B cell (primary cell): ENCODE data around the gene P2RY10. TPM values are rescaled to one million over a fixed set of nuclear protein-coding genes. Genes with fewer than 3 reads are reported as not detected.
A peak's percentile ranks its signal among the peaks of the same experiment; 100 is the strongest.

ENCODE experiments used
- ATAC-seq: fragments of 200-7000 bp; cut with Tn5 transposase; one replicate; pipeline ENCODE4 v1.10.0; 2021; ENCODE audit warnings: low read depth, mild to moderate bottlenecking, moderate number of reproducible peaks, moderate library complexity
- CTCF ChIA-PET: fragments of 350-600 bp; sonication (Branson Sonifier 250); formaldehyde crosslinking; loops from one replicate; lab custom pipeline; 2021; ENCODE audit warnings: antibody characterized with exemption, inconsistent platforms; lab: Charles Lee
- POLR2A ChIA-PET: fragments of 350-600 bp; sonication (Branson Sonifier 250); formaldehyde crosslinking; loops from one replicate; lab custom pipeline; 2021; ENCODE audit warnings: antibody characterized with exemption; lab: Charles Lee
- DNase-seq: peaks from one replicate; pipeline ENCODE4 v3.0.0; 2013
- H2AFZ ChIP-seq: 2 replicates; pipeline ENCODE4 v1.6.1; 2012; ENCODE audit warnings: mild to moderate bottlenecking, low read depth, low read length; ENCODE audit not compliant: insufficient read depth, poor library complexity, severe bottlenecking
- H3K27ac ChIP-seq, 2 donors: 1 replicate in 1 of 2; 2 replicates in 1 of 2; pipeline ENCODE4 v1.5.1; 2012 to 2013; ENCODE audit warnings: low read length in 2 of 2, mild to moderate bottlenecking in 2 of 2, moderate library complexity in 1 of 2
- H3K27me3 ChIP-seq, 4 experiments: fragments of 200-600 bp in 1 of 4; sonication (generic) in 1 of 4; replicated peaks in 1 of 4; 1 replicate in 2 of 4; 2 replicates in 2 of 4; pipeline versions ENCODE4 v1.6.1 to v1.7.0; 2013 to 2016; ENCODE audit warnings: low read length in 3 of 4, mild to moderate bottlenecking in 2 of 4, mixed read lengths in 1 of 4, moderate library complexity in 1 of 4; ENCODE audit not compliant: insufficient read depth in 4 of 4, control insufficient read depth in 3 of 4; ENCODE audit errors: control extremely low read depth in 1 of 4
- H3K36me3 ChIP-seq, 2 experiments: replicated peaks in 1 of 2; 1 replicate in 1 of 2; 2 replicates in 1 of 2; pipeline versions ENCODE4 v1.6.1 to v1.7.1; 2013; ENCODE audit warnings: low read length in 1 of 2; ENCODE audit not compliant: insufficient read depth in 2 of 2, control insufficient read depth in 1 of 2; ENCODE audit errors: control extremely low read depth in 1 of 2, extremely low read depth in 1 of 2
- H3K4me1 ChIP-seq, 2 donors: fragments of 200-600 bp in 1 of 2; sonication (generic) in 1 of 2; 1 replicate in 1 of 2; 2 replicates in 1 of 2; pipeline versions ENCODE4 v1.5.1 to v1.6.1; 2013 to 2017; ENCODE audit warnings: low read length in 2 of 2; ENCODE audit not compliant: control insufficient read depth in 2 of 2, insufficient read depth in 2 of 2
- H3K4me2 ChIP-seq: replicated peaks from 2 replicates; pipeline ENCODE3; 2012; ENCODE audit warnings: mild to moderate bottlenecking, low read depth, low read length; ENCODE audit not compliant: poor library complexity, severe bottlenecking
- H3K4me3 ChIP-seq, 5 experiments: fragments of 200-600 bp in 1 of 5; sonication (generic) in 1 of 5; 1 replicate in 3 of 5; 2 replicates in 2 of 5; pipeline versions ENCODE4 v1.5.1 to v1.7.0; 2011 to 2016; ENCODE audit warnings: low read length in 4 of 5, mild to moderate bottlenecking in 4 of 5, low read depth in 2 of 5, control low read depth in 1 of 5, moderate library complexity in 1 of 5; ENCODE audit not compliant: insufficient read depth in 1 of 5; ENCODE audit errors: control extremely low read depth in 1 of 5, extremely low read depth in 1 of 5
- H3K79me2 ChIP-seq: fragments of 200-600 bp; sonication (generic); one replicate; pipeline ENCODE4 v1.6.0; 2016; ENCODE audit warnings: low read length; ENCODE audit not compliant: control insufficient read depth, insufficient read depth
- H3K9ac ChIP-seq: fragments of 200-600 bp; sonication (generic); 2 replicates; pipeline ENCODE4 v1.6.1; 2017; ENCODE audit warnings: mild to moderate bottlenecking, low read length, moderate library complexity
- H3K9me3 ChIP-seq, 3 donors: one replicate each; pipeline versions ENCODE4 v1.6.1 to v1.7.1; 2013; ENCODE audit warnings: low read length in 2 of 3; ENCODE audit not compliant: control insufficient read depth in 2 of 3, insufficient read depth in 1 of 3; ENCODE audit errors: control extremely low read depth in 1 of 3
- H4K20me1 ChIP-seq: 2 replicates; pipeline ENCODE4 v1.6.0; 2012; ENCODE audit warnings: mild to moderate bottlenecking, low read length; ENCODE audit not compliant: insufficient read depth, control insufficient read depth, poor library complexity, severe bottlenecking
- H3K27ac Mint-ChIP-seq: one replicate; pipeline ENCODE4 v1.8.0; 2021; ENCODE audit warnings: mixed read lengths
- H3K27me3 Mint-ChIP-seq: one replicate; pipeline ENCODE4 v1.8.0; 2021; ENCODE audit warnings: mixed read lengths
- H3K4me1 Mint-ChIP-seq: one replicate; pipeline ENCODE4 v1.8.0; 2021; ENCODE audit warnings: mixed read lengths
- H3K4me3 Mint-ChIP-seq: one replicate; pipeline ENCODE4 v1.8.0; 2021; ENCODE audit warnings: mixed read lengths
- H3K9me3 Mint-ChIP-seq: one replicate; pipeline ENCODE4 v1.8.0; 2022; ENCODE audit warnings: mixed read lengths; ENCODE audit not compliant: insufficient read depth
- EZH2 ChIP-seq: IDR thresholded peaks from 2 replicates; pipeline ENCODE4 v1.6.1; 2012; ENCODE audit warnings: borderline replicate concordance, low read depth, mild to moderate bottlenecking, moderate library complexity, low read length; ENCODE audit not compliant: insufficient read depth, poor library complexity, severe bottlenecking
- WGBS: methylation state at CpG from one replicate; pipeline ENCODE4 v1.1.5; 2013; ENCODE audit warnings: missing lambda C conversion rate; ENCODE audit not compliant: insufficient coverage; 5-methylcytosine and 5-hydroxymethylcytosine counted together
- intact Hi-C: fragments of 100-400 bp; cut with micrococcal nuclease; formaldehyde crosslinking; loops from one replicate; pipeline ENCODE4 v1.10.0; 2022
- polyA minus RNA-seq: library from RNA; depleted of rRNA, polyadenylated mRNA; stranded (reverse); fragments of >200 nt; gene quantifications from 2 replicates; pipeline ENCODE4 v1.2.3, GENCODE V29; 2012
- polyA plus RNA-seq: library from polyadenylated mRNA; depleted of rRNA; stranded (reverse); fragments of >200 nt; gene quantifications from 2 replicates; pipeline ENCODE4 v1.2.3, GENCODE V29; 2012
- total RNA-seq, 2 donors: library from RNA; stranded (reverse); fragments of 120-200 nt in 1 of 2; gene quantifications; 1 replicate in 1 of 2; 2 replicates in 1 of 2; pipeline versions ENCODE4 v1.2.3 to v1.2.4, GENCODE V29; 2013 to 2022
- TF ChIP-seq, protein P1 (sequence below): fragments of 200-600 bp; IDR thresholded peaks from one replicate; pipeline ENCODE4 v1.8.0; 2022; ENCODE audit warnings: antibody characterized with exemption, mild to moderate bottlenecking

P2RY10 gene, protein sequence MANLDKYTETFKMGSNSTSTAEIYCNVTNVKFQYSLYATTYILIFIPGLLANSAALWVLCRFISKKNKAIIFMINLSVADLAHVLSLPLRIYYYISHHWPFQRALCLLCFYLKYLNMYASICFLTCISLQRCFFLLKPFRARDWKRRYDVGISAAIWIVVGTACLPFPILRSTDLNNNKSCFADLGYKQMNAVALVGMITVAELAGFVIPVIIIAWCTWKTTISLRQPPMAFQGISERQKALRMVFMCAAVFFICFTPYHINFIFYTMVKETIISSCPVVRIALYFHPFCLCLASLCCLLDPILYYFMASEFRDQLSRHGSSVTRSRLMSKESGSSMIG
- 169 and 177 TPM in 2 replicates for total RNA-seq
- 225 TPM for total RNA-seq (2013)
- polyA plus RNA-seq, result 81.7 and 91.0 TPM in 2 replicates
- polyA minus RNA-seq, result 198 and 219 TPM in 2 replicates

DNA sequence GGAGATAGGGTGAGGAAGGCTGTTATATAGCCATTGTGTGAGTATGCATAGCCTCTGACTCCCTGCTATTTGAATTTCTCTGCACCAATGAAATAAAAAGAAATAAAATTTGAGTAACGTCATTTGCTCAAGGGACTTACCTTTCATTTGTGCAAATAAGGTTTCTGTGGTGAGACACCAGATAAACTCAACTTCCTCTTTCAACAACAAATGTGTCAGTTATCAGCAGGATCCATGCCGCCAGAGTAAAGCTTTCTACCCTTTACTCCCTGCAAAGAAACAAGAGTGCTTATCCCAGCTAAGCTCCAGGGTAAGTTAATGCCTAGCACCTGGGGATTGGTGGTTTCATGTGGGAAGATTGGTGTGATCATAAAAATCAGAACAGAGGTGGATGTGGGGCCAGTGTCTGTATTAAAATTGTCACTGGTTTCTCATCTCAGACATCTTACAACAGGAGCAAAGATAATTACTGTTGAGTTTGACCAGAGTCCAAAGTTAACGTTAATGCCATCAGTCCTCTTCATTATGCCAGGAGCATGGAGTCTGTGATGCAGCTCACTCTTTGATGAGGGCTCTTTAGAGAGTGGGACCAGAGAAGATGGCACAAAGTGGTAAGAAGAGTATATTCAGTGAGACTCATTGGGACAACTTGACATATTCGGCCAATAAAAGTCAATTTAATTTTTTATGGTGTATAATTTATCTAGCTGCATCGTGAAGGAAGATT is at the start of gene P2RY10:
TSS of gene P2RY10 (plus strand) at position 206 of the 727 bp plus-strand sequence. CDS start 15,130 bp downstream, outside the sequence.
- DNase-seq (peak; percentile 78), ATAC-seq (peak; percentile 80)
- no CpG with 5 or more reads among the region's 5 CpGs for WGBS
- Histone ChIP-seq H3K27me3 (no peaks in the 10 kb centered on the region), H4K20me1 (no peaks in the 10 kb centered on the region), H2AFZ (peak within 1 kb of the TSS; percentile 13), H3K9ac (peak within 1 kb of the TSS; percentile 82), H3K27ac (peak within 1 kb of the TSS; percentile 87 to 94), H3K4me3 (peak within 1 kb of the TSS; percentile 69 to 98 (median 83)), H3K4me1 (peaks cover 37% of the 10 kb centered on the region in 2 donors), H3K36me3 (peaks cover 0 to 5% of the 10 kb centered on the region in 2 experiments), H3K4me2 (peak within 1 kb of the TSS; percentile 68), H3K79me2 (peaks cover 59% of the 10 kb centered on the region), H3K9me3 (no peaks in the 10 kb centered on the region)
- Mint-ChIP-seq H3K4me1 (peaks cover 50% of the 10 kb centered on the region), H3K27me3 (no peaks in the 10 kb centered on the region), H3K9me3 (no peaks in the 10 kb centered on the region), H3K27ac (peak within 1 kb of the TSS; percentile 97), H3K4me3 (peak within 1 kb of the TSS; percentile 99)
- TF ChIP-seq, protein P1, sequence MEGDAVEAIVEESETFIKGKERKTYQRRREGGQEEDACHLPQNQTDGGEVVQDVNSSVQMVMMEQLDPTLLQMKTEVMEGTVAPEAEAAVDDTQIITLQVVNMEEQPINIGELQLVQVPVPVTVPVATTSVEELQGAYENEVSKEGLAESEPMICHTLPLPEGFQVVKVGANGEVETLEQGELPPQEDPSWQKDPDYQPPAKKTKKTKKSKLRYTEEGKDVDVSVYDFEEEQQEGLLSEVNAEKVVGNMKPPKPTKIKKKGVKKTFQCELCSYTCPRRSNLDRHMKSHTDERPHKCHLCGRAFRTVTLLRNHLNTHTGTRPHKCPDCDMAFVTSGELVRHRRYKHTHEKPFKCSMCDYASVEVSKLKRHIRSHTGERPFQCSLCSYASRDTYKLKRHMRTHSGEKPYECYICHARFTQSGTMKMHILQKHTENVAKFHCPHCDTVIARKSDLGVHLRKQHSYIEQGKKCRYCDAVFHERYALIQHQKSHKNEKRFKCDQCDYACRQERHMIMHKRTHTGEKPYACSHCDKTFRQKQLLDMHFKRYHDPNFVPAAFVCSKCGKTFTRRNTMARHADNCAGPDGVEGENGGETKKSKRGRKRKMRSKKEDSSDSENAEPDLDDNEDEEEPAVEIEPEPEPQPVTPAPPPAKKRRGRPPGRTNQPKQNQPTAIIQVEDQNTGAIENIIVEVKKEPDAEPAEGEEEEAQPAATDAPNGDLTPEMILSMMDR, result no peak
- TF ChIP-seq EZH2, result no peak
- CTCF ChIA-PET, result interaction anchor here (0.8 to 1.4 kb wide), 5 partner anchors 12 to 200 kb away, joined by 3 to 4 read pairs (median 3); no protein-coding TSS in a partner anchor
- intact Hi-C loops, result loop anchor here (2.0 to 10.0 kb wide), 7 partner anchors 58 to 1859 kb away; partner anchors contain the start of genes ATP7A, BRWD3 and CYSLTR1
- POLR2A ChIA-PET, result interaction anchor here (1.1 kb wide), 1 partner anchor 13 kb away, joined by 3 read pairs; no protein-coding TSS in a partner anchor
